ENCODE results near the gene GJB5. TPM values are rescaled to one million over a fixed set of nuclear protein-coding genes. Genes with fewer than 3 reads are reported as not detected.

GJB5 gene
- total RNA-seq, 2 donors from 2014 or later = 0.42 TPM; not detected in 1

- peaks cover 13% of the 10 kb centered on the region for H3K27me3 ChIP-seq
- no peak for DNase-seq
- TF ChIP-seq CTCF (IDR thresholded peaks at IDR 0.05) = no peak
- no peaks in the 10 kb centered on the region for H3K36me3 ChIP-seq
- intact Hi-C loops (cut with DNase I) = no loop called here
- no peaks in the 10 kb centered on the region for H3K9me3 ChIP-seq
- H3K4me1 ChIP-seq = no peaks in the 10 kb centered on the region
- H3K9ac ChIP-seq (ENCODE audit: low read depth in 2 of 2, low read length in 2 of 2) = no peak within 1 kb of the TSS
- no peak within 1 kb of the TSS for H3K27ac ChIP-seq
- H3K4me3 ChIP-seq = peak within 1 kb of the TSS; percentile 5
These were observed 38.3 kb downstream of the GJB5 start, which contains the start of gene GJA4 for GRCh38 chr1:34792868-34793727. Gene GJA4 (plus strand): TSS chr1:34792999. CDS start chr1:34794214, 1,215 bp downstream.

- no peak for DNase-seq
- Histone ChIP-seq H3K4me3 (no peak overlapping the region), H3K36me3 (no peaks in the 10 kb centered on the region), H3K27me3 (peaks cover 13% of the 10 kb centered on the region), H3K27ac (no peak overlapping the region), H3K9me3 (no peaks in the 10 kb centered on the region), H3K4me1 (no peaks in the 10 kb centered on the region), H3K9ac (ENCODE audit: low read depth in 2 of 2, low read length in 2 of 2) (no peak overlapping the region)
- intact Hi-C loops (cut with DNase I) = no loop called here
- TF ChIP-seq CTCF (IDR thresholded peaks at IDR 0.05) = no peak
These were observed 39.3 kb downstream of the GJB5 start for GRCh38 chr1:34794001-34794789.

- no peak for DNase-seq
- intact Hi-C loops (cut with DNase I) = no loop called here
- no peak overlapping the region for H3K27ac ChIP-seq
- no peaks in the 10 kb centered on the region for H3K36me3 ChIP-seq
- H3K4me1 ChIP-seq = no peaks in the 10 kb centered on the region
- peaks cover 13% of the 10 kb centered on the region for H3K27me3 ChIP-seq
- no peak overlapping the region for H3K4me3 ChIP-seq
- no peak overlapping the region for H3K9ac ChIP-seq (ENCODE audit: low read depth in 2 of 2, low read length in 2 of 2)
- H3K9me3 ChIP-seq = no peaks in the 10 kb centered on the region
- no peak for TF ChIP-seq CTCF (IDR thresholded peaks at IDR 0.05)
These were observed 39.9 kb downstream of the GJB5 start for GRCh38 chr1:34794790-34795180.

GRCh38 chr1:34795916-34796315 is 41.1 kb downstream of the GJB5 start:
- TF ChIP-seq CTCF (IDR thresholded peaks at IDR 0.05) = no peak
- Histone ChIP-seq H3K4me3 (no peak overlapping the region), H3K27me3 (peaks cover 13% of the 10 kb centered on the region), H3K27ac (no peak overlapping the region), H3K9ac (ENCODE audit: low read depth in 2 of 2, low read length in 2 of 2) (peak overlapping the region in 1 of 2 donors; percentile 35), H3K4me1 (no peaks in the 10 kb centered on the region), H3K9me3 (no peaks in the 10 kb centered on the region), H3K36me3 (no peaks in the 10 kb centered on the region)
- DNase-seq = no peak
- intact Hi-C loops (cut with DNase I) = no loop called here

- Histone ChIP-seq H3K4me3 (no peak overlapping the region), H3K36me3 (no peaks in the 10 kb centered on the region), H3K9me3 (no peaks in the 10 kb centered on the region), H3K27ac (no peak overlapping the region), H3K27me3 (peaks cover 11% of the 10 kb centered on the region), H3K9ac (ENCODE audit: low read depth in 2 of 2, low read length in 2 of 2) (no peak overlapping the region), H3K4me1 (no peaks in the 10 kb centered on the region)
- intact Hi-C loops (cut with DNase I) = no loop called here
- TF ChIP-seq CTCF (IDR thresholded peaks at IDR 0.05) = no peak
- DNase-seq = no peak
These were observed 42.1 kb downstream of the GJB5 start for GRCh38 chr1:34796990-34797389.
